ENCODE measurements around the gene TRAIP. TPM values are rescaled to one million over a fixed set of nuclear protein-coding genes. Genes with fewer than 3 reads are reported as not detected.
"Not testable (repeated sequence)": the region's sequence is repeated elsewhere in the genome, so short reads cannot be mapped to it uniquely, and the experiment has no call there.

The TRAIP gene
- total RNA-seq, 2 donors from 2014 or later = 1.4 to 1.7 TPM

DNA sequence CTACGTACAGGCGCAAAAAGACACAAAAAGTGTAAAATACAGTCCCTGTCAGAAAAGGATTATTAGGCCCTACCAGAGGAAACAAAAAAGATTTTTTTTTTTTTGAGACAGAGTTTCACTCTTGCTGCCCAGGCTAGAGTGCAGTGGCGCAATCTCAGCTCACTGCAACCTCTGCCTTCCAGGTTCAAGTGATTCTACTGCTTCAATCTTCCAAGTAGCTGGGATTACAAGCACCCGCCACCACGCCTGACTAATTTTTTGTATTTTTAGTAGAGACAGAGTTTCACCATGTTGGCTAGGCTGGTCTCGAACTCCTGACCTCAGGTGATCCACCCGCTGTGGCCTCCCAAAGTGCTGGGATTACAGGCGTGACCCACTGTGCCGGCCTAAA, 75.4 kb downstream of the TRAIP start:
- intact Hi-C loops (cut with DNase I); ATAC-seq; DNase-seq: not testable (repeated sequence)

- ATAC-seq = no peak
- DNase-seq = no peak
Observed at GRCh38 chr3:49780080-49780974, 76.0 kb downstream of the TRAIP start.

DNA sequence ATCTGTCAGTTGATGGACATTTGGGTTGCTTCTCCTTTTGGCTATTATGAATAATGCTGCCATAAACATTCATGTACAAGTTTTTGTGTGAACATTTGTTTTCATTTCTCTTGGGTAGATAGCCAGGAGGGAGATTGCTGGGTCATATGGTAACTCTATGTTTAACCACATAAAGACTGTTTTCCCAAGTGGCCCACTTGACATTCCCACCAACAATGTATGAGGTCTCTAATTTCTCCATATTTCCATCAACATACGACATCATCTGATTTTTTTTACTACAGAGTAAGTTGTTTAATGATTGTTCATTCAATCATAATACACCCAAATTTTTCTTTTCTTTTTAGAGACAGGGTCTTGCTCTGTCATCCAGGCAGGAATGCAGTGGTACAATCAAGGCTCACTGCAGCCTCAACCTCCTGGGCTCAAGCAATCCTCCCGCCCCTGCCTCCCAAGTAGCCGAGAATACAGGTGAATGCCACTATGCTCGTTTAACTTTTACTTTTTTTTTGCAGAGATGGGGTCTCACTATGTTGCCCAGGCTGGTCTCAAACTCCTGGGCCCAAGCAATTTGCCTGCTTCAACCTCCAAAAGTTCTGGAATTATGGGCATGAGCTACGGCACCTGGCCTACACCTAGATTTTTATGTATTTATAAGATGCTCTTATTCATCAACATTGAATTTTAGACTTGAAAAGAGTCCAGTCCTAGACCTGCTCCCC, 76.8 kb downstream of the TRAIP start:
- no peak for DNase-seq
- no peak for ATAC-seq
- intact Hi-C loops (cut with DNase I) = no loop called here

More at GRCh38 chr3:49780080-49780974, 76.0 kb downstream of the TRAIP start:
- intact Hi-C loops (cut with DNase I) = no loop called here

Small RNA genes within 50 kb of the gene (microRNA-seq; reads per million reads assigned to microRNA genes)
- 0 to 0.20 reads per million in 2 donors for gene MIR5193

Other genes with a start within 250 kb of the TRAIP start
- 10 to 100 TPM; 75.3 to 82.6 TPM for gene APEH, start 182.2 kb downstream of the TRAIP start, total RNA-seq
- gene MST1, start 167.1 kb downstream of the TRAIP start, total RNA-seq = 10 to 100 TPM in 1 of 2 donors, 1 to 10 TPM in 1; 8.8 to 11.5 TPM
- 10 to 100 TPM; 39.2 to 44.8 TPM for gene RNF123, start 167.0 kb downstream of the TRAIP start, total RNA-seq
- gene AMIGO3, start 136.9 kb downstream of the TRAIP start, total RNA-seq = under 1 TPM in 1 of 2 donors, not detected in 1; 0.09 TPM
- gene GMPPB, start 132.6 kb downstream of the TRAIP start, total RNA-seq = 10 to 100 TPM; 22.4 to 38.3 TPM
- 10 to 100 TPM; 22.3 to 22.4 TPM for gene IP6K1, start 70.0 kb downstream of the TRAIP start, total RNA-seq
- gene CDHR4, start 56.7 kb downstream of the TRAIP start, total RNA-seq = under 1 TPM in 1 of 2 donors, not detected in 1; 0.24 TPM
- gene INKA1, start 53.3 kb downstream of the TRAIP start, total RNA-seq = 1 to 10 TPM; 2.6 to 3.8 TPM
- gene UBA7, start 42.6 kb downstream of the TRAIP start, total RNA-seq = 10 to 100 TPM; 23.9 to 31.0 TPM
- not detected for gene CAMKV, start 13.3 kb upstream of the TRAIP start, total RNA-seq
- gene MST1R, start 47.3 kb upstream of the TRAIP start, total RNA-seq = 1 to 10 TPM; 1.7 to 1.8 TPM
- gene MON1A, start 73.2 kb upstream of the TRAIP start, total RNA-seq = 1 to 10 TPM; 7.3 to 9.4 TPM
- gene RBM6, start 83.6 kb upstream of the TRAIP start, total RNA-seq = 10 to 100 TPM; 38.2 to 45.4 TPM
- 10 to 100 TPM; 66.6 to 69.7 TPM for gene RBM5, start 232.4 kb upstream of the TRAIP start, total RNA-seq